Psoas muscle (tissue), 8 donors: ENCODE data around the gene DLEU7. TPM values are rescaled to one million over a fixed set of nuclear protein-coding genes. Genes with fewer than 3 reads are reported as not detected.

Experiments used
- ATAC-seq, 4 donors: fragments of 200-7000 bp; cut with Tn5 transposase; one replicate each; pipeline ENCODE4 v1.9.1; 2020; ENCODE audit warnings: moderate library complexity in 3 of 4, mild to moderate bottlenecking in 2 of 4
- DNase-seq, 2 donors: peaks; one replicate each; pipeline ENCODE4 v3.0.0-alpha.2; 2020
- H3K27ac ChIP-seq: fragments of 200-600 bp; one replicate; pipeline ENCODE4 v1.8.0; 2022
- H3K27me3 ChIP-seq, 3 donors: fragments of 200-600 bp in 1 of 3; one replicate each; pipeline versions ENCODE4 v1.6.1 to v1.8.0; 2013 to 2022; ENCODE audit warnings: low read length in 2 of 3, mild to moderate bottlenecking in 2 of 3, moderate library complexity in 1 of 3; ENCODE audit not compliant: insufficient read depth in 3 of 3
- H3K36me3 ChIP-seq, 2 donors: fragments of 200-600 bp in 1 of 2; one replicate each; pipeline versions ENCODE4 v1.6.1 to v1.8.0; 2013 to 2022; ENCODE audit warnings: low read depth in 1 of 2, mild to moderate bottlenecking in 1 of 2, moderate library complexity in 1 of 2; ENCODE audit not compliant: insufficient read depth in 1 of 2
- H3K4me1 ChIP-seq: fragments of 200-600 bp; one replicate; pipeline ENCODE4 v1.8.0; 2022
- H3K4me3 ChIP-seq: fragments of 200-600 bp; one replicate; pipeline ENCODE4 v1.8.0; 2022; ENCODE audit warnings: mild to moderate bottlenecking
- H3K9me3 ChIP-seq: fragments of 200-600 bp; one replicate; pipeline ENCODE4 v1.8.0; 2022
- WGBS, 3 donors: extraction: QIAGEN DNeasy Blood & Tissue Kit; methylation state at CpG; one replicate each; pipeline versions ENCODE4 v1.1.6 to v1.1.7; 2013; 5-methylcytosine and 5-hydroxymethylcytosine counted together
- intact Hi-C, 2 donors: fragments of 100-400 bp; cut with DNase I; formaldehyde crosslinking; loops; one replicate each; pipeline versions ENCODE4 v1.11.0 to v1.14.2; 2022
- polyA plus RNA-seq, 3 donors: library from polyadenylated mRNA; stranded (reverse); fragments of 200-250 nt; gene quantifications; one replicate each; pipeline ENCODE4 v1.2.3, GENCODE V29; 2013
- total RNA-seq, 4 donors: library from RNA; stranded (reverse); fragmentation: NEBNext Ultra II Directional in 2 of 4; extraction: Animal tissue kit (Norgen Biotek cat#: 25700) in 2 of 4; gene quantifications; one replicate each; pipeline versions ENCODE4 v1.2.1 to v1.2.4, GENCODE V29; 2021 to 2023
- TF ChIP-seq, protein P1 (sequence below): fragments of 200-600 bp; IDR thresholded peaks from one replicate; pipeline ENCODE4 v1.8.0; 2022; ENCODE audit warnings: antibody characterized with exemption
- donor health status: healthy with polysubstance abuse.
- donor health status: DM: no; HTN: no; CAD: no; lungs with moderate emphysema.
- donor health status: Bipolar disorder and iron deficiency.
- donor health status: healthy.
- donor health status: DM: yes; HTN: yes; CAD: no.
- donor health status: DM: no; HTN: no; CAD: no.
- donor health status: DM: no; HTN: no; CAD: no.
- donor health status: DM: yes; HTN: yes; CAD: no.

Gene DLEU7
- total and polyA plus RNA-seq, 7 donors: 0.03 to 0.15 (median 0.05) TPM; not detected in 4

- Histone ChIP-seq H3K27ac (no peak overlapping the region), H3K9me3 (no peaks in the 10 kb centered on the region), H3K36me3 (no peaks in the 10 kb centered on the region), H3K4me1 (peaks cover 14% of the 10 kb centered on the region), H3K27me3 (no peaks in the 10 kb centered on the region), H3K4me3 (no peak overlapping the region)
- 78 to 92% (median 85%) methylated on average over 1 of the region's 1 CpG for WGBS, 3 donors
- no peak for DNase-seq
- TF ChIP-seq, protein P1, sequence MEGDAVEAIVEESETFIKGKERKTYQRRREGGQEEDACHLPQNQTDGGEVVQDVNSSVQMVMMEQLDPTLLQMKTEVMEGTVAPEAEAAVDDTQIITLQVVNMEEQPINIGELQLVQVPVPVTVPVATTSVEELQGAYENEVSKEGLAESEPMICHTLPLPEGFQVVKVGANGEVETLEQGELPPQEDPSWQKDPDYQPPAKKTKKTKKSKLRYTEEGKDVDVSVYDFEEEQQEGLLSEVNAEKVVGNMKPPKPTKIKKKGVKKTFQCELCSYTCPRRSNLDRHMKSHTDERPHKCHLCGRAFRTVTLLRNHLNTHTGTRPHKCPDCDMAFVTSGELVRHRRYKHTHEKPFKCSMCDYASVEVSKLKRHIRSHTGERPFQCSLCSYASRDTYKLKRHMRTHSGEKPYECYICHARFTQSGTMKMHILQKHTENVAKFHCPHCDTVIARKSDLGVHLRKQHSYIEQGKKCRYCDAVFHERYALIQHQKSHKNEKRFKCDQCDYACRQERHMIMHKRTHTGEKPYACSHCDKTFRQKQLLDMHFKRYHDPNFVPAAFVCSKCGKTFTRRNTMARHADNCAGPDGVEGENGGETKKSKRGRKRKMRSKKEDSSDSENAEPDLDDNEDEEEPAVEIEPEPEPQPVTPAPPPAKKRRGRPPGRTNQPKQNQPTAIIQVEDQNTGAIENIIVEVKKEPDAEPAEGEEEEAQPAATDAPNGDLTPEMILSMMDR: no peak
- intact Hi-C loops: loop anchor here in 1 of 2 donors (10.0 kb wide), 1 partner anchor 242 kb away; no protein-coding TSS in a partner anchor
- no peak for ATAC-seq
These were observed 47.0 kb downstream of the DLEU7 start for GRCh38 chr13:50796463-50796862.

DNA sequence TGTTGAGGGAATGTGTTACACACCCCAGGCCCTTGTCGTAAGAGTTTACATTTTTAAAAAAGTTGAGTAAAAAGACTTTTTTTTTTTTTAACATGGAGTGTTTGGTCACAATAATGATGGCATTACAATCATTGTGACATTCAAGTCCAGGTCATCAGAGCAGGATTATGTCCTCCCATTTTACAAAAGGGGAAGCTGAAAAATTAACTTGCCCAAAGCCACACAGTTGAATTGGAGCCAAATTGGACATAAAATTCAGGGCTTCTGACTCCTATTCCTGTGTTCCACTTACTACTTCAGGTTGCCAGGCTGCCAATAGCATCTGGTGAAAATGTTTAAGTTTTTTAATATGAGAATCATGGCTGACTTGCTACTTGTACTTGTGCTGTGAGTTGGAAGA lies 49.3 kb downstream of the DLEU7 start:
- Histone ChIP-seq H3K36me3 (no peaks in the 10 kb centered on the region), H3K4me1 (no peaks in the 10 kb centered on the region), H3K27me3 (no peaks in the 10 kb centered on the region), H3K9me3 (no peaks in the 10 kb centered on the region), H3K27ac (no peak overlapping the region), H3K4me3 (no peak overlapping the region)
- ATAC-seq (no peak), DNase-seq (no peak)
- 95 to 100% (median 97%) methylated on average over 1 of the region's 1 CpG for WGBS, 3 donors
- intact Hi-C loops: loop anchor here in 1 of 2 donors (10.0 kb wide), 1 partner anchor 239 kb away; no protein-coding TSS in a partner anchor
- TF ChIP-seq, protein P1: no peak

GRCh38 chr13:50793026-50793425 lies 50.5 kb downstream of the DLEU7 start:
- H3K27ac ChIP-seq: no peak overlapping the region
- TF ChIP-seq, protein P1: no peak
- H3K4me3 ChIP-seq: no peak overlapping the region
- no peaks in the 10 kb centered on the region for H3K9me3 ChIP-seq
- DNase-seq: no peak
- H3K27me3 ChIP-seq: no peaks in the 10 kb centered on the region
- no peaks in the 10 kb centered on the region for H3K4me1 ChIP-seq
- H3K36me3 ChIP-seq: no peaks in the 10 kb centered on the region
- intact Hi-C loops: loop anchor here in 1 of 2 donors (10.0 kb wide), 1 partner anchor 238 kb away; no protein-coding TSS in a partner anchor
- WGBS, 3 donors: 58 to 96% (median 71%) methylated on average over 3 of the region's 3 CpGs
- no peak for ATAC-seq

GRCh38 chr13:50788551-50789210 lies 54.8 kb downstream of the DLEU7 start:
- TF ChIP-seq, protein P1: no peak
- DNase-seq: no peak
- 78 to 82% (median 78%) methylated on average over 14 of the region's 14 CpGs for WGBS, 3 donors

More at GRCh38 chr13:50788551-50789210, 54.8 kb downstream of the DLEU7 start:
- no peak for ATAC-seq
- intact Hi-C loops: no loop called here
- H3K36me3 ChIP-seq: no peaks in the 10 kb centered on the region
- H3K9me3 ChIP-seq: no peaks in the 10 kb centered on the region
- no peaks in the 10 kb centered on the region for H3K27me3 ChIP-seq
- H3K27ac ChIP-seq: no peak overlapping the region
- no peak overlapping the region for H3K4me3 ChIP-seq
- no peaks in the 10 kb centered on the region for H3K4me1 ChIP-seq
